Measurements from ENCODE around the gene STK39. TPM values are rescaled to one million over a fixed set of nuclear protein-coding genes. Genes with fewer than 3 reads are reported as not detected.

Gene STK39
- total and polyA plus RNA-seq, 9 of the 15 experiments (the other 6 are each of a cell fraction or from before 2014, with no cell fraction given): 0.19 to 0.76 (median 0.51) TPM

DNA sequence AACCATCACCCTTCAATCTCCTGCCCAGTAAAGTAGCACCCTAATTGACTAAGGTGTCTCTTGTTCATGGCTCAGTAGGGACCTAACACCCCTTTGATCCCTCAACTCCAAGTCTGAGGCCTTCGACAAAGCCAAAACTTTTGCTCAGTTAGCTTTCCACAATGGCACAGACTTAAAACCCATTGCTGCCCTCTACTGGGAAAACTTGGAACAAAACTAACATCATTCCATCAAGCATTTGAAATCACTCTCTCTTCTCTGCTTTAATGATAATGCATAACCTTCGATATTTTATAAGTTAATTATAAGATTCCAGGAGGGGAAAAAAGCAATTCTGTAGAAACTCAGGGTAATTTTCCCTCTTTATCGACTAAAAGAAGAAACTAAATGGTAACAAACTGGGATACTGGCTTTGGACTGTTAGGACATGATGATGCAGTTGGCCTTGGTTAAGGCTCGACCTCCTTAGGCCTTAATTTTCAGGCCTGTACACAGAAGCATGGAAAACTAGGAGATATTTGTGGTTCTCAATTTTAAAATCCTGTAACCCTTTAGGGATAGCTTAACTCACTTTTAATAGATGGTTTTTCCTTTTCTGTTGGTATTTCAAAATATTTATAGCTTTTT lies 127.8 kb downstream of the STK39 start (continued):
- TF ChIP-seq, protein P1, sequence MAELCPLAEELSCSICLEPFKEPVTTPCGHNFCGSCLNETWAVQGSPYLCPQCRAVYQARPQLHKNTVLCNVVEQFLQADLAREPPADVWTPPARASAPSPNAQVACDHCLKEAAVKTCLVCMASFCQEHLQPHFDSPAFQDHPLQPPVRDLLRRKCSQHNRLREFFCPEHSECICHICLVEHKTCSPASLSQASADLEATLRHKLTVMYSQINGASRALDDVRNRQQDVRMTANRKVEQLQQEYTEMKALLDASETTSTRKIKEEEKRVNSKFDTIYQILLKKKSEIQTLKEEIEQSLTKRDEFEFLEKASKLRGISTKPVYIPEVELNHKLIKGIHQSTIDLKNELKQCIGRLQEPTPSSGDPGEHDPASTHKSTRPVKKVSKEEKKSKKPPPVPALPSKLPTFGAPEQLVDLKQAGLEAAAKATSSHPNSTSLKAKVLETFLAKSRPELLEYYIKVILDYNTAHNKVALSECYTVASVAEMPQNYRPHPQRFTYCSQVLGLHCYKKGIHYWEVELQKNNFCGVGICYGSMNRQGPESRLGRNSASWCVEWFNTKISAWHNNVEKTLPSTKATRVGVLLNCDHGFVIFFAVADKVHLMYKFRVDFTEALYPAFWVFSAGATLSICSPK (IDR thresholded peaks at IDR 0.05; ENCODE audit: borderline replicate concordance): no peak
- TF ChIP-seq ZEB2 (IDR thresholded peaks at IDR 0.05): no peak
- TF ChIP-seq ZNF79 (CRISPR knock-in tag; IDR thresholded peaks at IDR 0.05; ENCODE audit: low read depth): no peak
- TF ChIP-seq PPARD (CRISPR knock-in tag; IDR thresholded peaks at IDR 0.05): no peak
- no peak for TF ChIP-seq CCAR2 (IDR thresholded peaks at IDR 0.05; ENCODE audit: low read depth, low read length)
- TF ChIP-seq GATAD2A (IDR thresholded peaks at IDR 0.05): no peak
- no peak for TF ChIP-seq MXI1 (IDR thresholded peaks at IDR 0.05; ENCODE audit: low read depth, low read length)
- TF ChIP-seq ZNF282 (CRISPR knock-in tag; IDR thresholded peaks at IDR 0.05): no peak
- TF ChIP-seq ZNF644 (tag; IDR thresholded peaks at IDR 0.05; ENCODE audit: low read depth): no peak
- TF ChIP-seq ZNF445 (CRISPR knock-in tag; IDR thresholded peaks at IDR 0.05; ENCODE audit: low read depth): no peak
- no peak for TF ChIP-seq KAT8 (IDR thresholded peaks at IDR 0.05; ENCODE audit: low read depth)
- TF ChIP-seq, protein P2, sequence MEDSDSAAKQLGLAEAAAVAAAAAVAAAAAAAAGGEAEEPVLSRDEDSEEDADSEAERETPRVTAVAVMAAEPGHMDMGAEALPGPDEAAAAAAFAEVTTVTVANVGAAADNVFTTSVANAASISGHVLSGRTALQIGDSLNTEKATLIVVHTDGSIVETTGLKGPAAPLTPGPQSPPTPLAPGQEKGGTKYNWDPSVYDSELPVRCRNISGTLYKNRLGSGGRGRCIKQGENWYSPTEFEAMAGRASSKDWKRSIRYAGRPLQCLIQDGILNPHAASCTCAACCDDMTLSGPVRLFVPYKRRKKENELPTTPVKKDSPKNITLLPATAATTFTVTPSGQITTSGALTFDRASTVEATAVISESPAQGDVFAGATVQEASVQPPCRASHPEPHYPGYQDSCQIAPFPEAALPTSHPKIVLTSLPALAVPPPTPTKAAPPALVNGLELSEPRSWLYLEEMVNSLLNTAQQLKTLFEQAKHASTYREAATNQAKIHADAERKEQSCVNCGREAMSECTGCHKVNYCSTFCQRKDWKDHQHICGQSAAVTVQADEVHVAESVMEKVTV (CRISPR knock-in tag; IDR thresholded peaks at IDR 0.05): peak; percentile 59
- TF ChIP-seq STAT5A (IDR thresholded peaks at IDR 0.05; ENCODE audit: borderline replicate concordance, low read length): no peak
- no peak for TF ChIP-seq MEIS2 (IDR thresholded peaks at IDR 0.05; ENCODE audit: partially characterized antibody)
- 0 out of 2 replicates have a peak, but pooled peaks have one; percentile 16 for TF ChIP-seq MAFF (IDR thresholded peaks at IDR 0.05; ENCODE audit: low read length)
- TF ChIP-seq SP1 (CRISPR knock-in tag; IDR thresholded peaks at IDR 0.05): no peak
- TF ChIP-seq BCL6 (CRISPR knock-in tag; IDR thresholded peaks at IDR 0.05): no peak
- TF ChIP-seq PURB (CRISPR knock-in tag; IDR thresholded peaks at IDR 0.05; ENCODE audit: low read depth): no peak
- TF ChIP-seq CEBPG (CRISPR knock-in tag; IDR thresholded peaks at IDR 0.05): no peak
- no peak for TF ChIP-seq CEBPG (tag; conservative IDR thresholded peaks at IDR 0.05 in 1 of 2, IDR thresholded peaks at IDR 0.05 in 1 of 2)
- TF ChIP-seq C11orf30 (IDR thresholded peaks at IDR 0.05; ENCODE audit: low read depth): peak; percentile 56; the same call in 1 of the 2 replicates
- TF ChIP-seq, protein P3, sequence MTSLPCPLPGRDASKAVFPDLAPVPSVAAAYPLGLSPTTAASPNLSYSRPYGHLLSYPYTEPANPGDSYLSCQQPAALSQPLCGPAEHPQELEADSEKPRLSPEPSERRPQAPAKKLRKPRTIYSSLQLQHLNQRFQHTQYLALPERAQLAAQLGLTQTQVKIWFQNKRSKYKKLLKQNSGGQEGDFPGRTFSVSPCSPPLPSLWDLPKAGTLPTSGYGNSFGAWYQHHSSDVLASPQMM (CRISPR knock-in tag; IDR thresholded peaks at IDR 0.05): no peak
- TF ChIP-seq ZNF316 (IDR thresholded peaks at IDR 0.05): peak; percentile 58; the same call in 1 of the 2 replicates

Data from K562 (cell line).